ENCODE data around the gene PLA2R1.
A peak's percentile ranks its signal among the peaks of the same experiment; 100 is the strongest.

Gene PLA2R1

GRCh38 chr2:159922563-159922962 is 139.9 kb downstream of the PLA2R1 start:
- H3K36me3 Mint-ChIP-seq (ENCODE audit: insufficient read depth): no peaks in the 10 kb centered on the region
- no peaks in the 10 kb centered on the region for H3K9me3 Mint-ChIP-seq
- H3K27ac Mint-ChIP-seq (ENCODE audit: low read depth): no peak overlapping the region
- no peak for ATAC-seq (replicated peaks; ENCODE audit: extremely low read depth, poor library complexity, severe bottlenecking)
- H3K27me3 Mint-ChIP-seq: peaks cover 56% of the 10 kb centered on the region
- H3K4me1 Mint-ChIP-seq: peaks cover 11% of the 10 kb centered on the region
- H3K4me3 Mint-ChIP-seq: no peak overlapping the region
- no peak for DNase-seq (ENCODE audit: low spot score in 2 of 2)

- H3K27ac Mint-ChIP-seq (ENCODE audit: low read depth): no peak overlapping the region
- no peaks in the 10 kb centered on the region for H3K36me3 Mint-ChIP-seq (ENCODE audit: insufficient read depth)
- peaks cover 55% of the 10 kb centered on the region for H3K27me3 Mint-ChIP-seq
- DNase-seq (ENCODE audit: low spot score in 2 of 2): peak; percentile 53 to 65
- no peaks in the 10 kb centered on the region for H3K9me3 Mint-ChIP-seq
- peaks cover 11% of the 10 kb centered on the region for H3K4me1 Mint-ChIP-seq
- ATAC-seq (replicated peaks; ENCODE audit: extremely low read depth, poor library complexity, severe bottlenecking): peak; percentile 78
- no peak overlapping the region for H3K4me3 Mint-ChIP-seq
These were observed 140.5 kb downstream of the PLA2R1 start for GRCh38 chr2:159921752-159922404.

- Mint-ChIP-seq H3K4me3 (no peak overlapping the region), H3K36me3 (ENCODE audit: insufficient read depth) (no peaks in the 10 kb centered on the region), H3K9me3 (no peaks in the 10 kb centered on the region), H3K27me3 (peaks cover 38% of the 10 kb centered on the region), H3K27ac (ENCODE audit: low read depth) (no peak overlapping the region), H3K4me1 (no peaks in the 10 kb centered on the region)
- no peak for ATAC-seq (replicated peaks; ENCODE audit: extremely low read depth, poor library complexity, severe bottlenecking)
- no peak for DNase-seq (ENCODE audit: low spot score in 2 of 2)
These were observed 145.9 kb downstream of the PLA2R1 start for GRCh38 chr2:159916511-159916910.

GRCh38 chr2:159913900-159914299 is 148.5 kb downstream of the PLA2R1 start:
- Mint-ChIP-seq H3K4me1 (no peaks in the 10 kb centered on the region), H3K4me3 (no peak overlapping the region), H3K27ac (ENCODE audit: low read depth) (no peak overlapping the region), H3K27me3 (peaks cover 28% of the 10 kb centered on the region), H3K9me3 (no peaks in the 10 kb centered on the region), H3K36me3 (ENCODE audit: insufficient read depth) (no peaks in the 10 kb centered on the region)
- no peak for ATAC-seq (replicated peaks; ENCODE audit: extremely low read depth, poor library complexity, severe bottlenecking)
- no peak for DNase-seq (ENCODE audit: low spot score in 2 of 2)

- no peak for DNase-seq (ENCODE audit: low spot score in 2 of 2)
- Mint-ChIP-seq H3K9me3 (no peaks in the 10 kb centered on the region), H3K27ac (ENCODE audit: low read depth) (no peak overlapping the region), H3K36me3 (ENCODE audit: insufficient read depth) (no peaks in the 10 kb centered on the region), H3K27me3 (peaks cover 21% of the 10 kb centered on the region), H3K4me1 (no peaks in the 10 kb centered on the region), H3K4me3 (no peak overlapping the region)
- ATAC-seq (replicated peaks; ENCODE audit: extremely low read depth, poor library complexity, severe bottlenecking): no peak
These were observed 149.8 kb downstream of the PLA2R1 start for GRCh38 chr2:159912580-159912979.

DNA sequence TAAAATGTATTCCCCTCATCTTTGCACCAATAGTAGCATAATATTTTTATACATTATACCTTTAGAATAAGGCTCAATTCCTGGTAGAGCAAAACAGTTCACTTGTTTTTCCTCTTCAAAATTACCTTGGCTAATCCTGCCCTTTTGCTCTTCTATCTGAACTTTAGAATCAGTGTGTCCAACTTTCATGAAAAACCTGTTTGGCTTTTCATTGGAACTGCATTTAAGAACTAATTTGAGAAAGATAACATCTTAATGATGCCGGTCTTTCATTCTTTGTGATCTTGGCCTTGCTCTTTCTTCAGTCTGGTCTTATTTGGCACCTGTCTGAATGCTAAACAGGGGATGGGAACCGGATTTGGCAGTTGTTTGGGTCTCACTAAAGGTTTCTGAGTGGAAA is 151.5 kb downstream of the PLA2R1 start:
- Mint-ChIP-seq H3K4me1 (no peaks in the 10 kb centered on the region), H3K27ac (ENCODE audit: low read depth) (no peak overlapping the region)

DNA sequence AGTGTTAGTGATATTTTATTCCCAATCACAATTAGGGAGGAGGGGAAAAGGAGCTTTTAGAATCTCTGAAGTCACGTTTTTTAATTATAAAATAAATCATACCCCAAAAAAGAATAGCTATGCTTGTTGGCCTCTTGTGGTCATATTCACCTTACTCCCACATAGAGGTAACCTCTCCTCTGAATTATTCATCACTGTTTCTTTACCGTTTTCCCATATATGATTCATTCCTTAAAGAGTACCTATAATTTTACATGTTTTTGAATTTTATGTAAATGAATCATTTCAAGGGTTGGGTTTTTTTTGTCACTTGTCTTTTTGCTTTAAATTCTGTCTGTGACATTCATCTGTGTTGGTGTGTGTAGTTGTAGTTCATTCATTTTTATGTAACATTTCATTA is 153.8 kb downstream of the PLA2R1 start:
- ATAC-seq (replicated peaks; ENCODE audit: extremely low read depth, poor library complexity, severe bottlenecking): no peak

More for the DNA sequence above, 151.5 kb downstream of the PLA2R1 start:
- Mint-ChIP-seq H3K4me3 (no peak overlapping the region), H3K27me3 (peaks cover 10% of the 10 kb centered on the region), H3K36me3 (ENCODE audit: insufficient read depth) (no peaks in the 10 kb centered on the region), H3K9me3 (no peaks in the 10 kb centered on the region)
- ATAC-seq (replicated peaks; ENCODE audit: extremely low read depth, poor library complexity, severe bottlenecking): no peak
- DNase-seq (ENCODE audit: low spot score in 2 of 2): no peak

GRCh38 chr2:159907909-159908308 is 154.5 kb downstream of the PLA2R1 start:
- H3K9me3 Mint-ChIP-seq: no peaks in the 10 kb centered on the region
- H3K4me1 Mint-ChIP-seq: peaks cover 24% of the 10 kb centered on the region
- ATAC-seq (replicated peaks; ENCODE audit: extremely low read depth, poor library complexity, severe bottlenecking) (no peak), DNase-seq (ENCODE audit: low spot score in 2 of 2) (no peak)
- H3K27me3 Mint-ChIP-seq: peaks cover 10% of the 10 kb centered on the region
- H3K36me3 Mint-ChIP-seq (ENCODE audit: insufficient read depth): peaks cover 5% of the 10 kb centered on the region
- H3K4me3 Mint-ChIP-seq: no peak overlapping the region
- no peak overlapping the region for H3K27ac Mint-ChIP-seq (ENCODE audit: low read depth)

More for the DNA sequence above, 153.8 kb downstream of the PLA2R1 start:
- no peaks in the 10 kb centered on the region for H3K9me3 Mint-ChIP-seq
- DNase-seq (ENCODE audit: low spot score in 2 of 2): no peak
- H3K36me3 Mint-ChIP-seq (ENCODE audit: insufficient read depth): peaks cover 4% of the 10 kb centered on the region
- H3K27me3 Mint-ChIP-seq: peaks cover 10% of the 10 kb centered on the region
- no peak overlapping the region for H3K4me3 Mint-ChIP-seq
- no peak overlapping the region for H3K27ac Mint-ChIP-seq (ENCODE audit: low read depth)
- H3K4me1 Mint-ChIP-seq: peaks cover 17% of the 10 kb centered on the region

DNA sequence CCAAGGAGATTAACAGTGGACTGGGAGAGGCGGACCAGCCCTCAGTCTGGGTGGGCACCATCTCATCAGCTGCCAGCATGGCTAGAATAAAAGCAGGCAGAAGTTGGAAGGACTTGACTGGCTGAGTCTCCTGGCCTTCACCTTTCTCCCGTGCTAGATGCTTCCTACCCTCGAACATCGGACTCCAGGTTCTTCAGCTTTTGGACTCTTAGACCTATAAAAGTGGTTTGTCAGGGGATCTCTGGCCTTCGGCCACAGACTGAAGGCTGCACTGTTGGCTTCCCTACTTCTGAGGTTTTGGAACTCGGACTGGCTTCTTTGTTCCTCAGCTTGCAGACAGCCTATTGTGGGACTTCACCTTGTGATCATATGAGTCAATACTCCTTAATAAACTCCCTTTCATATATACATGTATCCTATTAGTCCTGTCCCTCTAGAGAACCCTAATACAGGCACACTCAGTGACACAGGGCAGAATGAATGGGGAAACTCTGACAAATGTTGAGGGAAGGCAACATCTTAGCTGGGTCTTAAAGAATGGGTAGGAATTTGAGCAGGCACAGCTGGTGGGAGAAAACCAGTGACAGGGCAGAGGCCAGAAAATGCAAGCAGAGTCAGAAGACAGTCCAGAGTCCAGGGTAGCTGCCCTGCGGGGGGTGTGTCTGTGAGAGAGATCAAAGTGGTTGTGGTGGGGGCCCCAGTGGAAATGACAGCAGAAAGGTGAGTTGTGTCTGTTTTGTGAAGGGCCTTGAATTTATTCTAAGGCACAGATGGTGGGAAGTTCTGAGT is 156.3 kb downstream of the PLA2R1 start:
- Mint-ChIP-seq H3K4me1 (peaks cover 41% of the 10 kb centered on the region), H3K36me3 (ENCODE audit: insufficient read depth) (peaks cover 5% of the 10 kb centered on the region), H3K9me3 (no peaks in the 10 kb centered on the region), H3K27me3 (peaks cover 10% of the 10 kb centered on the region), H3K4me3 (peak overlapping the region; percentile 100), H3K27ac (ENCODE audit: low read depth) (no peak overlapping the region)
- no peak for DNase-seq (ENCODE audit: low spot score in 2 of 2)
- no peak for ATAC-seq (replicated peaks; ENCODE audit: extremely low read depth, poor library complexity, severe bottlenecking)

DNA sequence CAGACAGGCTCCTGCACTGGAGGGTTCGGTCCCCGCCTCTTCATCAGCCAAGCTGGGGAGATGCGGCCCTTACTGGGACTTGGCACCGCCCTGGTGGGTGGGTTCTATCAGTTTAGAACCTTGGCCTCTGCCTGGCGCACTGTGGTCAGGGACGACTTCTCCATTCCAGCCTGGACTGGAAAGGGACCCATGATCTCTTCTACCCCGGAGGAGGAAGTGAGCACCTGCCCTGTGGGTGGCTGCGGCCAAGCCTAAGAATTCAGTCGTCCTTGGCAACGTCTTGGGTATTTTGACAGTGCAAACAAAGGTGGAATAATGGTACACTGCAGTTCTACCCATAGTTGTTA is 157.5 kb downstream of the PLA2R1 start:
- no peaks in the 10 kb centered on the region for H3K9me3 Mint-ChIP-seq
- H3K4me3 Mint-ChIP-seq: peak overlapping the region; percentile 100
- ATAC-seq (replicated peaks; ENCODE audit: extremely low read depth, poor library complexity, severe bottlenecking) (peak; percentile 13), DNase-seq (ENCODE audit: low spot score in 2 of 2) (no peak)
- peaks cover 42% of the 10 kb centered on the region for H3K4me1 Mint-ChIP-seq
- H3K27me3 Mint-ChIP-seq: peaks cover 9% of the 10 kb centered on the region
- H3K27ac Mint-ChIP-seq (ENCODE audit: low read depth): peak overlapping the region; percentile 99
- H3K36me3 Mint-ChIP-seq (ENCODE audit: insufficient read depth): peaks cover 8% of the 10 kb centered on the region

- Mint-ChIP-seq H3K27ac (ENCODE audit: low read depth) (peak within 1 kb of the TSS; percentile 99), H3K27me3 (peaks cover 3% of the 10 kb centered on the region), H3K4me3 (peak within 1 kb of the TSS; percentile 100), H3K36me3 (ENCODE audit: insufficient read depth) (peaks cover 8% of the 10 kb centered on the region), H3K9me3 (no peaks in the 10 kb centered on the region), H3K4me1 (peaks cover 42% of the 10 kb centered on the region)
- DNase-seq (ENCODE audit: low spot score in 2 of 2) (peak; percentile 66 to 69), ATAC-seq (replicated peaks; ENCODE audit: extremely low read depth, poor library complexity, severe bottlenecking) (peak; percentile 72)
These were observed 158.1 kb downstream of the PLA2R1 start, which contains the start of gene LY75 for GRCh38 chr2:159904127-159904958. LY75 (minus strand) TSS chr2:159904756.

- Mint-ChIP-seq H3K27ac (ENCODE audit: low read depth) (peak overlapping the region; percentile 99), H3K27me3 (no peaks in the 10 kb centered on the region), H3K4me1 (peaks cover 43% of the 10 kb centered on the region), H3K36me3 (ENCODE audit: insufficient read depth) (peaks cover 8% of the 10 kb centered on the region), H3K4me3 (peak overlapping the region; percentile 100), H3K9me3 (no peaks in the 10 kb centered on the region)
- DNase-seq (ENCODE audit: low spot score in 2 of 2) (peak; percentile 46 to 53), ATAC-seq (replicated peaks; ENCODE audit: extremely low read depth, poor library complexity, severe bottlenecking) (peak; percentile 79)
These were observed 158.8 kb downstream of the PLA2R1 start for GRCh38 chr2:159903443-159904126.

All from central memory CD8-positive, alpha-beta T cell (primary cell).